Thyroid gland (tissue), 4 donors: Measurements from ENCODE around the gene PPP1R8.

Experiments used
- CTCF ChIP-seq, 6 experiments: fragments of 200-600 bp in 3 of 6; fragments of 450-650 bp in 3 of 6; sonication (generic) in 3 of 6; IDR thresholded peaks; one replicate each; pipeline ENCODE4 v1.5.1; 2016 to 2019; ENCODE audit warnings: antibody characterized with exemption in 6 of 6, mild to moderate bottlenecking in 2 of 6, inconsistent platforms in 1 of 6, moderate library complexity in 1 of 6
- POLR2A ChIP-seq, 2 donors: fragments of 450-650 bp; IDR thresholded peaks; one replicate each; pipeline ENCODE4 v1.6.1; 2017; ENCODE audit warnings: antibody characterized with exemption in 2 of 2, mild to moderate bottlenecking in 2 of 2, moderate library complexity in 1 of 2

GRCh38 chr1:27782950-27783349, 47.6 kb upstream of the PPP1R8 start:
- TF ChIP-seq POLR2A (IDR thresholded peaks at IDR 0.05) (no peak), CTCF (IDR thresholded peaks at IDR 0.05) (no peak)
